HUES48 (cell line): ENCODE measurements around the gene HOXA1.

Source experiments
- H3K27ac ChIP-seq: one replicate; pipeline ENCODE4 v1.7.0; 2013; ENCODE audit warnings: low read depth, low read length, inconsistent platforms
- H3K27me3 ChIP-seq: 2 replicates; pipeline ENCODE4 v1.6.1; 2013; ENCODE audit warnings: mild to moderate bottlenecking, low read length; ENCODE audit not compliant: control insufficient read depth, insufficient read depth
- H3K36me3 ChIP-seq: 2 replicates; pipeline ENCODE4 v1.6.1; 2013; ENCODE audit warnings: low read length; ENCODE audit not compliant: control insufficient read depth, insufficient read depth
- H3K4me1 ChIP-seq: 2 replicates; pipeline ENCODE4 v1.6.1; 2013; ENCODE audit warnings: mild to moderate bottlenecking, low read length; ENCODE audit not compliant: control insufficient read depth, insufficient read depth
- H3K4me3 ChIP-seq: 2 replicates; pipeline ENCODE4 v1.5.1; 2013; ENCODE audit warnings: mild to moderate bottlenecking, low read depth, low read length
- H3K9ac ChIP-seq: 2 replicates; pipeline ENCODE4 v1.6.1; 2013; ENCODE audit warnings: mild to moderate bottlenecking, low read depth, low read length, moderate library complexity
- H3K9me3 ChIP-seq: 2 replicates; pipeline ENCODE4 v1.6.1; 2013; ENCODE audit warnings: low read length; ENCODE audit not compliant: control insufficient read depth, insufficient read depth

The HOXA1 gene

DNA sequence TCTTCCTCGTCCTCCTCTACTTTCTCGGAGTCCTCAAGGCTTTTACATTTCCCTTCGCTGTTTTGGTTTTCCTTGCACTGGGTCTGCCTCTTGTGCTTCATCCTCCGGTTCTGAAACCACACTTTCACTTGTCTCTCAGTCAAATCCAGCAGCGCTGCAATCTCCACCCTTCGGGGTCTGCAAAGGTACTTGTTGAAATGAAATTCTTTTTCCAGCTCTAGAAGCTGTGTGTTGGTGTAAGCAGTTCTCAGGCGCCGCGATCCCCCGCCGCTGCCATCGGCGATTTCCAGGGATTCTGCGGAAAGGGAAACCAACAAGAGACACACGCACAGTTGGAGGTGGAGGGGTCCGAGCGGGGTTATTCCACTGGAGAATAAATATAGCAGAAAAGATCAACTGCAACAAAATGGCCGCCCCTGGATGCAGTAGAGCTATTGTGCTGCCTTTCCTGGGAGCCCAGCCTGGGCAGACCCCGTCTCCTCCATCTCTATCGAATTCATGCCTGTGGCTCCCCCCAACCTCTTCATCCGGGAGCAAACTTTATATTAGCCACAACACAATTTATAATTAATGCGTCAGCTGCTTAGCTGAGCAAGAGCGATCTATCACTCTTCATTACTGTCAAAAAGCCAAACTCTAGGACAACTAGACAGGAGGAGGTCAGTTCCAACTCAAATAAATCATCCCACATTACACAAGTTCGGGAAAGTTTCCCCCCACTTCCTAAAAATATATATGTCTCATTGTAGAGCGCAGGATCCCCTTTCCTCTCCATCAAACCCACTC lies 5.6 kb upstream of the HOXA1 start:
- Histone ChIP-seq H3K9me3 (no peaks in the 10 kb centered on the region), H3K4me1 (peaks cover 33% of the 10 kb centered on the region), H3K27ac (peak overlapping the region; percentile 32), H3K4me3 (0 out of 2 replicates have a peak overlapping the region, but pooled peaks have one; percentile 29), H3K27me3 (peaks cover 100% of the 10 kb centered on the region), H3K36me3 (no peaks in the 10 kb centered on the region), H3K9ac (no peak overlapping the region)

DNA sequence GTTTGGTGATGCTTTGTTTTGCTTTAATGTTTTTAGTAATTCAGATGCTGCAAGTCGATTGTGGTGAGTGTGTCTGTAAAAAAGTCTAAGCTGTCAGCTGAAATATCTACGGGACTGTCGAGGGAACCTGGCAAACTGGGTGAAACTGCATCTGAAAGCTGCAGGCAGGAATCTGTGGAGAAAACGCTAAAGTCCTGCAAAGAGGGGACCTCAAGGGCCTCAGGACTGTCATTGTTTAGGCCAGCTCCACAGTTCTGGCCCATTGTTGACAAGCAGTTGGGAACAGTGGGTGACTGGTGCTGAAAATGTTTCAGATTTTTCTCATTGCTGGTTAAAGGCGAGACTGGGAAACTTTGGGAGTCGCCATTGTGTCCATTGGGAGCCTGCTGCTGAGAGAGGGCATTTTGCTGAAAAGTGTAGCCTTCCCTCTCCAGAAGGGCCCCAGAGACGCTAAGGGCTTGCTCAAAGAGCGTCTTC lies 4.9 kb upstream of the HOXA1 start:
- peaks cover 100% of the 10 kb centered on the region for H3K27me3 ChIP-seq

DNA sequence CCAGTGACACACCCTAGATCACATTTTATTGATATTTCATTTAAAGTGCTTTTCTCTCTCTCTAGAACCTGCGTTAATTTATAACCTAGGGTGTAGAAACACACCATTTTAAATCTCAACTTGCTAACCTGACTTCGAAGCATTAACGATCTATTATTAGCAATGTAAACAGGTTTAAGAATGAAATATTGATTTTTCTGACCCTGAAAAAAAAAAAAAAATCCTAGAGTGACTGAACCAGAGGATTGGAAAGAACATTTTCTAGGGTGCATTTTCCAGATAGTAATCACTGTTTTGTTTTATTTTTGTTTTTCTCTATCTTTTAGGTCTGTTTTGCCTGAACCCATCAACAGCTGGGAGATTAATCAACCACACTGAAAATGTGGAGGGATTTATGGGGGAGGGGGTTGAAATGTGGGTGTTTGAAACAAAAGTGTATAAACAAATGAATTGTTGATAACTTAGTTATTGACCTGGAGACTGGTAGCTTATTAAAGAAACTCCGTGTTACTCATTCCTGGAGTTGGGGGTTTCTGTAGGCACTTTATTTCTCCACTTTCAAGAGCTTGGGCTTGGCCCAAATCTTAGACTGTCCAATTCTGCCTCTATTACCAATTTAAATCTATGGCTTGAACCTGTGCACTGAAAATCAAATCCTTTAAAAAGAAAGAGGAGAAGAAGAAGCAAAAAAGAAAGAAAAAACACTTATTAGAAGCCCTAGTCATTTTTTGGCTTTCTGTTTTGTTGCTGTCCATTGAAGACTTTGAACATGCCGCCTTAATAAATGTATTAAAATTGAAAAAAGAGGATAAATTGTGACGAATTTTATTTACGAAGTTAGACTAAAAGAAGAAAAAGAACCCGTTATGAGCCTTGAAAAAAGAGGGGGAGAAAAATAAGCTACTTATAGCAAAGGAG lies 3.9 kb upstream of the HOXA1 start:
- H3K27me3 ChIP-seq, result peaks cover 100% of the 10 kb centered on the region
- no peaks in the 10 kb centered on the region for H3K9me3 ChIP-seq
- no peak overlapping the region for H3K4me3 ChIP-seq
- H3K4me1 ChIP-seq, result peaks cover 29% of the 10 kb centered on the region
- no peaks in the 10 kb centered on the region for H3K36me3 ChIP-seq
- no peak overlapping the region for H3K27ac ChIP-seq
- H3K9ac ChIP-seq, result no peak overlapping the region

More for the DNA sequence above, 4.9 kb upstream of the HOXA1 start:
- H3K9ac ChIP-seq, result no peak overlapping the region
- H3K4me3 ChIP-seq, result 0 out of 2 replicates have a peak overlapping the region, but pooled peaks have one; percentile 29
- no peaks in the 10 kb centered on the region for H3K36me3 ChIP-seq
- H3K9me3 ChIP-seq, result no peaks in the 10 kb centered on the region
- peaks cover 29% of the 10 kb centered on the region for H3K4me1 ChIP-seq
- H3K27ac ChIP-seq, result peak overlapping the region; percentile 32

DNA sequence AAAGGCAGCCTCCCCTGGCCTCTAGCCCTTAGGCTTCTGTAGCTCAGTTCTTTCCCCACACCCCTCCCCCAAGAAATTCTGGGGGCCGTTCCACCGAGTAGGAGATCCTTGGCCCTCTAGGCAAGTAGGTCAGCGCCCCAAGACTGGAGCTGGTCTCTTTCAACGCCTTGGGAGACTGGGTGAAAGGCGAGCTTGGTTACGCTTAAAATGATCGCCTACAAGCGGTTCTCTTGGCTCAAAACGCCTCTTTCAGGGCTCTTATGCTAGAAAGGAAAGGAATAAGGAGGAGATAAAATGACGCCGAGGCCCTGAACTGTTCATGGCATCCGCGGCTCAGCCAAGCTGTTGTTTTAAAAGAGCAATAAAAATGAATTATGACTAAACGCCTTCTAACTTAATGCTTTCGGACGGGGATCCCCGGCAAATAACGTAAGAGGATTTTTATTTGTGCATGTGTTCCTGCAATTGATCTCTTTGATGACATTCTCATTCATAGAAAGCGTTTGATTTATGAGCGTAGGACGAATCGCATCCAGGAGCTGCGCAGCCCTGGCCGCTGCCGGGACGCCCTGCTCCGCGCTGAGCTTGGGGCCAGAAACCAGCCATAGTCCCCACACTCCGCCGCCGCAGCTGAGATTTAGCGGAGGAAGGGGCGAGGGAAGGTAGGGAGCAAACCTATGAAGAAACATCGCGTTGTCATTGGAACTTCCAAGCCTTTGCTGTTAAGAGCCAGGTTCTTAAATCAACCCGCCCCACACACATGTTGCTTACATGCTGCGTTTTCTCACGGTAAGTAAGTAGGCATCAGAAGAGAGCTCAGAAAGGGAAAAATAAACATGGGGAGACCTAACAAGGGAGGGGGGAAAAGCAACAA lies 3.0 kb upstream of the HOXA1 start:
- no peak overlapping the region for H3K4me3 ChIP-seq
- H3K4me1 ChIP-seq, result peaks cover 34% of the 10 kb centered on the region
- H3K9me3 ChIP-seq, result no peaks in the 10 kb centered on the region
- H3K36me3 ChIP-seq, result no peaks in the 10 kb centered on the region
- H3K27me3 ChIP-seq, result peaks cover 100% of the 10 kb centered on the region
- no peak overlapping the region for H3K9ac ChIP-seq
- H3K27ac ChIP-seq, result no peak overlapping the region

GRCh38 chr7:27097686-27098577 lies 2.1 kb upstream of the HOXA1 start:
- Histone ChIP-seq H3K4me3 (no peak overlapping the region), H3K9ac (no peak overlapping the region), H3K27ac (no peak overlapping the region)

GRCh38 chr7:27096768-27097514 lies 1.1 kb upstream of the HOXA1 start:
- H3K4me3 ChIP-seq, result peak overlapping the region; percentile 57
- no peaks in the 10 kb centered on the region for H3K36me3 ChIP-seq
- H3K4me1 ChIP-seq, result peaks cover 43% of the 10 kb centered on the region
- no peaks in the 10 kb centered on the region for H3K9me3 ChIP-seq
- peaks cover 100% of the 10 kb centered on the region for H3K27me3 ChIP-seq
- H3K27ac ChIP-seq, result no peak overlapping the region
- H3K9ac ChIP-seq, result no peak overlapping the region

More at GRCh38 chr7:27097686-27098577, 2.1 kb upstream of the HOXA1 start:
- Histone ChIP-seq H3K9me3 (no peaks in the 10 kb centered on the region), H3K4me1 (peaks cover 34% of the 10 kb centered on the region), H3K36me3 (no peaks in the 10 kb centered on the region), H3K27me3 (peaks cover 100% of the 10 kb centered on the region)

GRCh38 chr7:27095050-27095896 lies 527 bp downstream of the HOXA1 start:
- Histone ChIP-seq H3K9me3 (no peaks in the 10 kb centered on the region), H3K4me3 (peak overlapping the region; percentile 57), H3K36me3 (no peaks in the 10 kb centered on the region), H3K9ac (no peak overlapping the region), H3K4me1 (peaks cover 45% of the 10 kb centered on the region), H3K27ac (no peak overlapping the region), H3K27me3 (peaks cover 100% of the 10 kb centered on the region)

DNA sequence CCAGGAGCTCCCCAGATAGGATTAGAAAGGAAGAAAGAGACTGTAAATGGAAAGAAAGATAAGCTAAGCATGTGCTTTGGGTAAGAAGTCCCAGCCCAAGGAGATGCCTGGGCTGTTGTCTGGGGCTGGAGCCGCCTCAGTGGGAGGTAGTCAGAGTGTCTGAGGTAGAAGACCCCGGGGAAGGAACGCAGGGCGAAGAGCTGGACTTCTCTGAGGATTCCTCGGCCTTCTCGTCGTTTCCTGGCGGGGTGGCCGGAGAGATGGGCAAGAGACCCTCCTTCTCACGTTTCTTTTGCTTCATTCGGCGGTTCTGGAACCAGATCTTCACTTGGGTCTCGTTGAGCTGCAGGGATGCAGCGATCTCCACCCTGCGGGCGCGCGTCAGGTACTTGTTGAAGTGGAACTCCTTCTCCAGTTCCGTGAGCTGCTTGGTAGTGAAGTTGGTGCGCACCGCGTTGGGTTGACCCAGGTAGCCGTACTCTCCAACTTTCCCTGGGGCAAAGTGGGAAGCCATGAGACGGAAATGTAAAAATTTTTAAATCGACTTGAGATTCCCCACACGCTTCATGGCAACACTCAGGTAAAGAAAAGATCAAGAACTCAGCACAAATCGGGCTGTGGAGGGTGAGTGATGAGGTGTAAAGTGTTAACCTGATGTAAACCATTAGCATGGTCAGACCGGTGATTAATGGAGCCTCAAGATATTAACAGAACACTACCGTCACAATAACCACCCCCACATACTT lies 1.3 kb downstream of the HOXA1 start:
- Histone ChIP-seq H3K9ac (no peak overlapping the region), H3K4me1 (peaks cover 45% of the 10 kb centered on the region), H3K27me3 (peaks cover 100% of the 10 kb centered on the region), H3K27ac (no peak overlapping the region), H3K36me3 (no peaks in the 10 kb centered on the region), H3K4me3 (no peak overlapping the region), H3K9me3 (no peaks in the 10 kb centered on the region)
